Colonic mucosa (tissue), 4 donors: ENCODE results near the gene LDB3. TPM values are rescaled to one million over a fixed set of nuclear protein-coding genes. Genes with fewer than 3 reads are reported as not detected.
A peak's percentile ranks its signal among the peaks of the same experiment; 100 is the strongest.

Experiments
- DNase-seq: peaks from one replicate; pipeline ENCODE4 v3.0.0-alpha.2; 2020
- H3K27ac ChIP-seq: fragments of 200-600 bp; one replicate; pipeline ENCODE4 v1.8.0; 2021
- H3K27me3 ChIP-seq: fragments of 200-600 bp; one replicate; pipeline ENCODE4 v1.8.0; 2021
- H3K36me3 ChIP-seq: fragments of 200-600 bp; one replicate; pipeline ENCODE4 v1.8.0; 2021
- H3K4me1 ChIP-seq: fragments of 200-600 bp; one replicate; pipeline ENCODE4 v1.8.0; 2021; ENCODE audit warnings: mild to moderate bottlenecking
- H3K4me3 ChIP-seq: fragments of 200-600 bp; one replicate; pipeline ENCODE4 v1.8.0; 2021
- H3K9ac ChIP-seq, 2 donors: one replicate each; pipeline ENCODE4 v1.7.0; 2013; ENCODE audit warnings: control low read depth in 2 of 2, low read depth in 2 of 2, low read length in 2 of 2
- H3K9me3 ChIP-seq: fragments of 200-600 bp; one replicate; pipeline ENCODE4 v1.8.0; 2021
- CTCF ChIP-seq: fragments of 200-600 bp; IDR thresholded peaks from one replicate; pipeline ENCODE4 v1.8.0; 2022; ENCODE audit warnings: antibody characterized with exemption, mild to moderate bottlenecking
- intact Hi-C: fragments of 100-400 bp; cut with DNase I; formaldehyde crosslinking; loops from one replicate; pipeline ENCODE4 v1.14.1; 2022
- total RNA-seq, 2 donors: library from RNA; stranded (reverse); fragmentation: NEBNext Ultra II Directional in 1 of 2; extraction: Animal tissue kit (Norgen Biotek cat#: 25700) in 1 of 2; gene quantifications; one replicate each; pipeline ENCODE4 v1.2.1, GENCODE V29; 2021
- donor health status: healthy.
- donor health status: DM: no; HTN: no; CAD: no.
- donor health status: DM: no; HTN: no; CAD: no.

The LDB3 gene
- total RNA-seq, 2 donors from 2014 or later, result 0.72 to 4.7 TPM

DNA sequence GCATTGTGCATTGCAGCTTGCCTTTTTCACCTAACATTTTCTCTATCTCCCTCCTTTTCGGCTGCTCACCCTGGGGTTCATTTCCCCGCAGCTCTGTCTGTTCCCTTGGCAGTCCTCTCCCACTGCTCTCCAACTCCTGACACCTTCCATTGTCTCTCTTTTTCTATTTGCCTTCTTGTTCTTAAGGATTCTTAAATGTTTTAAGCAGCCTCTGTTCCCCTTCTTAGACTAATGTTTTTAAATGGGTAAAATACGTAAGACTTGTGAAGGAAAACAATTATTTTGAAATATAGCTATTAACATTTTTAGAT lies 107.5 kb downstream of the LDB3 start:
- Histone ChIP-seq H3K4me3 (no peak overlapping the region), H3K27ac (peak overlapping the region; percentile 1), H3K9ac (no peak overlapping the region), H3K4me1 (no peaks in the 10 kb centered on the region), H3K9me3 (no peaks in the 10 kb centered on the region), H3K36me3 (no peaks in the 10 kb centered on the region), H3K27me3 (no peaks in the 10 kb centered on the region)
- intact Hi-C loops, result no loop called here
- DNase-seq, result no peak
- TF ChIP-seq CTCF, result no peak

GRCh38 chr10:86779220-86780017 lies 111.1 kb downstream of the LDB3 start:
- DNase-seq, result no peak
- no peak overlapping the region for H3K9ac ChIP-seq
- H3K27ac ChIP-seq, result no peak overlapping the region
- no peak for TF ChIP-seq CTCF
- no peaks in the 10 kb centered on the region for H3K4me1 ChIP-seq
- no peak overlapping the region for H3K4me3 ChIP-seq
- no peaks in the 10 kb centered on the region for H3K9me3 ChIP-seq
- no peaks in the 10 kb centered on the region for H3K36me3 ChIP-seq
- intact Hi-C loops, result no loop called here
- no peaks in the 10 kb centered on the region for H3K27me3 ChIP-seq

GRCh38 chr10:86782701-86783418 lies 114.5 kb downstream of the LDB3 start:
- Histone ChIP-seq H3K4me3 (no peak overlapping the region), H3K27me3 (no peaks in the 10 kb centered on the region), H3K4me1 (no peaks in the 10 kb centered on the region), H3K27ac (no peak overlapping the region), H3K9ac (no peak overlapping the region), H3K36me3 (no peaks in the 10 kb centered on the region), H3K9me3 (no peaks in the 10 kb centered on the region)
- TF ChIP-seq CTCF, result no peak
- intact Hi-C loops, result no loop called here
- DNase-seq, result no peak

DNA sequence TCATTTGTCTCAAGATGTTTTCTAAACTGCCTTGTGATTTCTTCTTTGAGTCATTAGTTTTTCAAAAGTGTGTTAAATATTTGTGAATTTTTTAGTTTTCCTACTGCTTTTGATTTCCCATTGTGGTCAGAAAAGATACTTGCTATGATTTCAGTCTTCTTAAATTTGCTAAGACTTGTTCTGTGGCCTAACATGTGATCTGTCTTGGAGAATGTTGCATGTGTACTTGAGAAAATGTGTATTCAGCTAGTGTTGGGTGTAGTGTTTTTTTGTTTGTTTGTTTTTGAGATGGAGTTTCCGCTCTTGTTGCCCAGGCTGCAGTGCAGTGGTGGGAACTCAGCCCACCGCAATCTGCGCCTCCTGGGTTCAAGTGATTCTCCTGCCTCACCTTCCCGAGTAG lies 116.7 kb downstream of the LDB3 start:
- no peak for DNase-seq
- Histone ChIP-seq H3K4me1 (no peaks in the 10 kb centered on the region), H3K36me3 (no peaks in the 10 kb centered on the region), H3K9me3 (no peaks in the 10 kb centered on the region), H3K4me3 (no peak overlapping the region), H3K9ac (no peak overlapping the region), H3K27ac (no peak overlapping the region), H3K27me3 (no peaks in the 10 kb centered on the region)
- intact Hi-C loops, result no loop called here
- TF ChIP-seq CTCF, result no peak

Other genes starting within 250 kb of the LDB3 start
- 10 to 100 TPM; 32.7 to 33.9 TPM for gene WAPL, start 146.7 kb upstream of the LDB3 start, total RNA-seq
- gene OPN4, start 14.0 kb upstream of the LDB3 start, total RNA-seq, result not detected
- gene BMPR1A, start 88.1 kb downstream of the LDB3 start, total RNA-seq, result 10 to 100 TPM; 37.4 to 50.9 TPM